Sigmoid colon (tissue), 7 donors: ENCODE results near the gene LEFTY2. TPM values are rescaled to one million over a fixed set of nuclear protein-coding genes. Genes with fewer than 3 reads are reported as not detected.
"Not testable (repeated sequence)": the region's sequence is repeated elsewhere in the genome, so short reads cannot be mapped to it uniquely, and the experiment has no call there.

Source experiments
- DNase-seq: peaks from one replicate; pipeline ENCODE4 v3.0.0-alpha.2; 2019
- H3K27ac ChIP-seq, 4 donors: fragments of 200-600 bp; sonication (generic); one replicate each; pipeline ENCODE4 v1.5.1; 2016 to 2019; ENCODE audit warnings: mild to moderate bottlenecking in 1 of 4
- H3K27me3 ChIP-seq, 3 donors: fragments of 200-600 bp; sonication (generic); one replicate each; pipeline ENCODE4 v1.5.1; 2019; ENCODE audit warnings: mild to moderate bottlenecking in 1 of 3
- H3K36me3 ChIP-seq, 4 donors: fragments of 200-600 bp; sonication (generic); one replicate each; pipeline ENCODE4 v1.5.1; 2016 to 2019
- H3K4me1 ChIP-seq, 4 donors: fragments of 200-600 bp; sonication (generic); one replicate each; pipeline ENCODE4 v1.5.1; 2017 to 2019
- H3K4me3 ChIP-seq, 4 donors: fragments of 200-600 bp; sonication (generic); one replicate each; pipeline ENCODE4 v1.5.1; 2017 to 2019; ENCODE audit warnings: mild to moderate bottlenecking in 2 of 4, moderate library complexity in 1 of 4
- H3K9me3 ChIP-seq, 4 donors: fragments of 200-600 bp in 3 of 4; sonication (generic) in 3 of 4; one replicate each; pipeline versions ENCODE4 v1.5.1 to v1.6.1; 2013 to 2019
- CTCF ChIP-seq, 4 experiments: fragments of 450-650 bp in 3 of 4; fragments of 200-600 bp in 1 of 4; IDR thresholded peaks; one replicate each; pipeline ENCODE4 v1.5.1; 2016 to 2019; ENCODE audit warnings: antibody characterized with exemption in 4 of 4, mild to moderate bottlenecking in 3 of 4, moderate library complexity in 2 of 4
- EP300 ChIP-seq, 4 donors: sonication (generic); formaldehyde crosslinking; IDR thresholded peaks; one replicate each; pipeline ENCODE4 v1.6.1; 2017; ENCODE audit warnings: antibody characterized with exemption in 4 of 4
- POLR2A ChIP-seq, 2 donors: fragments of 450-650 bp; IDR thresholded peaks; one replicate each; pipeline ENCODE4 v1.6.1; 2016; ENCODE audit warnings: antibody characterized with exemption in 2 of 2, mild to moderate bottlenecking in 2 of 2, moderate library complexity in 2 of 2
- POLR2AphosphoS5 ChIP-seq, 4 donors: sonication (generic); formaldehyde crosslinking; IDR thresholded peaks; one replicate each; pipeline ENCODE4 v1.6.1; 2017; ENCODE audit warnings: antibody characterized with exemption in 4 of 4
- WGBS, 2 donors: extraction: QIAGEN DNeasy Blood & Tissue Kit; methylation state at CpG; one replicate each; pipeline ENCODE4 v1.1.7; 2013; 5-methylcytosine and 5-hydroxymethylcytosine counted together
- intact Hi-C: fragments of 100-400 bp; cut with DNase I; formaldehyde crosslinking; loops from one replicate; pipeline ENCODE4 v1.15.1; 2023
- polyA plus RNA-seq, 3 donors: library from polyadenylated mRNA; stranded (reverse); fragments of 200-250 nt; gene quantifications; one replicate each; pipeline ENCODE4 v1.2.3, GENCODE V29; 2013
- total RNA-seq, 4 donors: library from RNA; depleted of rRNA; stranded (reverse); fragments of >200 nt; gene quantifications; one replicate each; pipeline ENCODE4 v1.1.0, GENCODE V29; 2016
- donor health status: healthy with polysubstance abuse.
- donor health status: Bipolar disorder and iron deficiency.
- donor health status: healthy.

The LEFTY2 gene
- total and polyA plus RNA-seq, 7 donors: 0.71 to 15.6 (median 3.0) TPM; not detected in 3

- no peaks in the 10 kb centered on the region for H3K4me1 ChIP-seq
- H3K4me3 ChIP-seq: no peak overlapping the region
- H3K36me3 ChIP-seq: no peaks in the 10 kb centered on the region
- 92 to 96% methylated on average over 2 of the region's 2 CpGs for WGBS, 2 donors
- TF ChIP-seq EP300 (IDR thresholded peaks at IDR 0.05): no peak
- TF ChIP-seq POLR2A (IDR thresholded peaks at IDR 0.05): no peak
- no peak for TF ChIP-seq CTCF (IDR thresholded peaks at IDR 0.05)
- TF ChIP-seq POLR2AphosphoS5 (IDR thresholded peaks at IDR 0.05): no peak
- intact Hi-C loops: no loop called here
- no peak for DNase-seq
- H3K27ac ChIP-seq: no peak overlapping the region
- H3K27me3 ChIP-seq: no peaks in the 10 kb centered on the region
- H3K9me3 ChIP-seq: no peaks in the 10 kb centered on the region
Observed at GRCh38 chr1:225930566-225930965, 10.5 kb downstream of the LEFTY2 start.

DNA sequence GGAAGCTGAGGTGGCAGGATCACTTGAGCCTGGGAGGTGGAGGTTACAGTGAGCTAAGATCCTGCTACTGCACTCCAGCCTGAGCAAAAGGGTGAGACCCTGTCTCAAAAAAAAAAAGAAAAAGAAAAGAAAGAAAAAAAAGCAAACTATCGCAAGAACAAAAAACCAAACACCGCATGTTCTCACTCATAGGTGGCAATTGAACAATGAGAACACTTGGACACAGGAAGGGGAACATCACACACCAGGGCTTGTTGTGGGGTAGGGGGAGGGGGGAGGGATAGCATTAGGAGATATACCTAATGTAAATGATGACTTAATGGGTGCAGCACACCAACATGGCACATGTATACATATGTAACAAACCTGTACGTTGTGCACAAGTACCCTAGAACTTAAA lies 11.6 kb downstream of the LEFTY2 start:
- H3K4me3 ChIP-seq, DNase-seq, H3K4me1 ChIP-seq, H3K9me3 ChIP-seq, H3K27ac ChIP-seq, H3K36me3 ChIP-seq, H3K27me3 ChIP-seq, intact Hi-C loops: not testable (repeated sequence)
- 87 to 94% methylated on average over 3 of the region's 3 CpGs for WGBS, 2 donors

- Histone ChIP-seq H3K4me3 (no peak overlapping the region), H3K27me3 (no peaks in the 10 kb centered on the region), H3K9me3 (no peaks in the 10 kb centered on the region), H3K36me3 (no peaks in the 10 kb centered on the region), H3K4me1 (peaks cover 0 to 5% (median 4%) of the 10 kb centered on the region in 4 donors), H3K27ac (no peak overlapping the region)
- no peak for DNase-seq
- 85 to 86% methylated on average over 14 of the region's 14 CpGs for WGBS, 2 donors
- TF ChIP-seq POLR2AphosphoS5 (IDR thresholded peaks at IDR 0.05) (no peak), CTCF (IDR thresholded peaks at IDR 0.05) (no peak), EP300 (IDR thresholded peaks at IDR 0.05) (no peak), POLR2A (IDR thresholded peaks at IDR 0.05) (no peak)
- intact Hi-C loops: no loop called here
Observed at GRCh38 chr1:225928186-225929175, 12.5 kb downstream of the LEFTY2 start.

- TF ChIP-seq EP300 (IDR thresholded peaks at IDR 0.05) (no peak), CTCF (IDR thresholded peaks at IDR 0.05) (no peak), POLR2AphosphoS5 (IDR thresholded peaks at IDR 0.05) (no peak), POLR2A (IDR thresholded peaks at IDR 0.05) (no peak)
- intact Hi-C loops: no loop called here
- 85 to 96% methylated on average over 3 of the region's 3 CpGs for WGBS, 2 donors
- peaks cover 0 to 24% (median 20%) of the 10 kb centered on the region in 4 donors for H3K4me1 ChIP-seq
- DNase-seq: no peak
- H3K27me3 ChIP-seq: no peaks in the 10 kb centered on the region
- H3K4me3 ChIP-seq: no peak overlapping the region
- H3K36me3 ChIP-seq: peaks cover 0 to 8% (median 6%) of the 10 kb centered on the region in 4 donors
- H3K9me3 ChIP-seq: no peaks in the 10 kb centered on the region
- no peak overlapping the region for H3K27ac ChIP-seq
Observed at GRCh38 chr1:225926551-225927113, 14.4 kb downstream of the LEFTY2 start.
